ENCODE data around the gene SLC13A5.
"Not testable (repeated sequence)": the region's sequence is repeated elsewhere in the genome, so short reads cannot be mapped to it uniquely, and the experiment has no call there.

The SLC13A5 gene

GRCh38 chr17:6710317-6710716 lies 2.9 kb downstream of the SLC13A5 start:
- no peak for DNase-seq

- no peak for DNase-seq
These were observed 4.7 kb downstream of the SLC13A5 start for GRCh38 chr17:6708357-6708961.

- no peak for DNase-seq
These were observed 6.2 kb downstream of the SLC13A5 start for GRCh38 chr17:6706996-6707395.

- no peak for DNase-seq
These were observed 6.7 kb downstream of the SLC13A5 start for GRCh38 chr17:6706499-6706898.

GRCh38 chr17:6704470-6705052 lies 8.6 kb downstream of the SLC13A5 start:
- DNase-seq = no peak

- no peak for DNase-seq
These were observed 9.4 kb downstream of the SLC13A5 start for GRCh38 chr17:6703751-6704150.

- no peak for DNase-seq
These were observed 10.5 kb downstream of the SLC13A5 start for GRCh38 chr17:6702567-6703215.

GRCh38 chr17:6701719-6702118 lies 11.4 kb downstream of the SLC13A5 start:
- no peak for DNase-seq

- DNase-seq = no peak
These were observed 12.2 kb downstream of the SLC13A5 start for GRCh38 chr17:6700948-6701307.

GRCh38 chr17:6699997-6700947 lies 12.9 kb downstream of the SLC13A5 start:
- DNase-seq = no peak

- DNase-seq = no peak
These were observed 15.2 kb downstream of the SLC13A5 start for GRCh38 chr17:6698004-6698403.

- no peak for DNase-seq
These were observed 16.3 kb downstream of the SLC13A5 start for GRCh38 chr17:6696906-6697305.

- DNase-seq = no peak
These were observed 17.6 kb downstream of the SLC13A5 start for GRCh38 chr17:6695565-6695964.

- DNase-seq = no peak
These were observed 18.1 kb downstream of the SLC13A5 start for GRCh38 chr17:6695051-6695450.

GRCh38 chr17:6691958-6692357 lies 21.2 kb downstream of the SLC13A5 start:
- not testable (repeated sequence) for DNase-seq

GRCh38 chr17:6691546-6691945 lies 21.6 kb downstream of the SLC13A5 start:
- no peak for DNase-seq

GRCh38 chr17:6690641-6691040 lies 22.5 kb downstream of the SLC13A5 start:
- no peak for DNase-seq

GRCh38 chr17:6688944-6689343 lies 24.2 kb downstream of the SLC13A5 start:
- no peak for DNase-seq

- DNase-seq = no peak
These were observed 27.1 kb downstream of the SLC13A5 start for GRCh38 chr17:6686026-6686425.

GRCh38 chr17:6684881-6685767 lies 28.0 kb downstream of the SLC13A5 start:
- no peak for DNase-seq

GRCh38 chr17:6684460-6684783 lies 28.7 kb downstream of the SLC13A5 start:
- no peak for DNase-seq

- DNase-seq = no peak
These were observed 29.3 kb downstream of the SLC13A5 start for GRCh38 chr17:6683730-6684459.

Measured in T1000 (cell line).